ENCODE measurements around the gene UNK.

UNK gene

GRCh38 chr17:75814021-75814395 is 29.4 kb downstream of the UNK start:
- TF ChIP-seq, protein P1, sequence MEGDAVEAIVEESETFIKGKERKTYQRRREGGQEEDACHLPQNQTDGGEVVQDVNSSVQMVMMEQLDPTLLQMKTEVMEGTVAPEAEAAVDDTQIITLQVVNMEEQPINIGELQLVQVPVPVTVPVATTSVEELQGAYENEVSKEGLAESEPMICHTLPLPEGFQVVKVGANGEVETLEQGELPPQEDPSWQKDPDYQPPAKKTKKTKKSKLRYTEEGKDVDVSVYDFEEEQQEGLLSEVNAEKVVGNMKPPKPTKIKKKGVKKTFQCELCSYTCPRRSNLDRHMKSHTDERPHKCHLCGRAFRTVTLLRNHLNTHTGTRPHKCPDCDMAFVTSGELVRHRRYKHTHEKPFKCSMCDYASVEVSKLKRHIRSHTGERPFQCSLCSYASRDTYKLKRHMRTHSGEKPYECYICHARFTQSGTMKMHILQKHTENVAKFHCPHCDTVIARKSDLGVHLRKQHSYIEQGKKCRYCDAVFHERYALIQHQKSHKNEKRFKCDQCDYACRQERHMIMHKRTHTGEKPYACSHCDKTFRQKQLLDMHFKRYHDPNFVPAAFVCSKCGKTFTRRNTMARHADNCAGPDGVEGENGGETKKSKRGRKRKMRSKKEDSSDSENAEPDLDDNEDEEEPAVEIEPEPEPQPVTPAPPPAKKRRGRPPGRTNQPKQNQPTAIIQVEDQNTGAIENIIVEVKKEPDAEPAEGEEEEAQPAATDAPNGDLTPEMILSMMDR (IDR thresholded peaks at IDR 0.05; ENCODE audit: low read depth, low read length): no peak
- Histone ChIP-seq H3K4me3 (ENCODE audit: low read depth, low read length) (no peak overlapping the region), H3K27me3 (ENCODE audit: insufficient read depth, low read depth, severe bottlenecking) (no peaks in the 10 kb centered on the region), H3K27ac (no peak overlapping the region), H3K36me3 (peaks cover 94% of the 10 kb centered on the region), H3K9me3 (ENCODE audit: severe bottlenecking) (no peaks in the 10 kb centered on the region)
- no peak for DNase-seq

DNA sequence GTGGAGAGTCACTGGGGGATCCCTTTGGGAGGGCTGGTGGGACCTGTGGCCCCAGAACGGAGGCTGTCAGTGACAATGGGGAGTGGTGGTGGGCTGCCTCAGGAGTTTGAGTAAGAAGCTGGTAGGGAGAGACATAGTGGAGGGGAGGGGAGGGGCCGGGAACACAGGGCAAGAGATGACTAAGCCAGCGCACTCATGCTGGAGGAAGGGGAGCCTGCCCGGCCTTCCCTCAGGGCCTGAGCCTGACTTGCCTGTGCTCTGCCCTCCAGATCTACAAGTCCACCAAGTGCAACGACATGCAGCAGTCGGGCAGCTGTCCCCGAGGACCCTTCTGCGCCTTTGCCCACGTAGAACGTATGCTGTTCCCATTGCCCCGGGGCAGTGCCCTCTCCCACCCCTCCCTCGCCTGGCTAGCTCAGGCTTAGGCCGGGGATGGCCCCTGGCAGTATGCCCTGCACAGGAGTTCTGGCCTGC is 30.3 kb downstream of the UNK start:
- TF ChIP-seq, protein P1 (IDR thresholded peaks at IDR 0.05; ENCODE audit: low read depth, low read length): no peak
- no peak for DNase-seq
- no peak overlapping the region for H3K4me3 ChIP-seq (ENCODE audit: low read depth, low read length)
- no peak overlapping the region for H3K27ac ChIP-seq
- peaks cover 95% of the 10 kb centered on the region for H3K36me3 ChIP-seq
- H3K9me3 ChIP-seq (ENCODE audit: severe bottlenecking): no peaks in the 10 kb centered on the region
- no peaks in the 10 kb centered on the region for H3K27me3 ChIP-seq (ENCODE audit: insufficient read depth, low read depth, severe bottlenecking)

GRCh38 chr17:75815399-75815798 is 30.8 kb downstream of the UNK start:
- no peak for DNase-seq
- Histone ChIP-seq H3K27ac (no peak overlapping the region), H3K4me3 (ENCODE audit: low read depth, low read length) (no peak overlapping the region), H3K36me3 (peaks cover 95% of the 10 kb centered on the region), H3K9me3 (ENCODE audit: severe bottlenecking) (no peaks in the 10 kb centered on the region), H3K27me3 (ENCODE audit: insufficient read depth, low read depth, severe bottlenecking) (no peaks in the 10 kb centered on the region)
- TF ChIP-seq, protein P1 (IDR thresholded peaks at IDR 0.05; ENCODE audit: low read depth, low read length): no peak

GRCh38 chr17:75816693-75817092 is 32.1 kb downstream of the UNK start:
- no peaks in the 10 kb centered on the region for H3K9me3 ChIP-seq (ENCODE audit: severe bottlenecking)
- TF ChIP-seq, protein P1 (IDR thresholded peaks at IDR 0.05; ENCODE audit: low read depth, low read length): no peak
- peaks cover 95% of the 10 kb centered on the region for H3K36me3 ChIP-seq
- H3K4me3 ChIP-seq (ENCODE audit: low read depth, low read length): no peak overlapping the region
- peak; percentile 12 for DNase-seq
- H3K27me3 ChIP-seq (ENCODE audit: insufficient read depth, low read depth, severe bottlenecking): no peaks in the 10 kb centered on the region
- no peak overlapping the region for H3K27ac ChIP-seq

- TF ChIP-seq, protein P1 (IDR thresholded peaks at IDR 0.05; ENCODE audit: low read depth, low read length): no peak
Observed at GRCh38 chr17:75817571-75817970, 33.0 kb downstream of the UNK start.

DNA sequence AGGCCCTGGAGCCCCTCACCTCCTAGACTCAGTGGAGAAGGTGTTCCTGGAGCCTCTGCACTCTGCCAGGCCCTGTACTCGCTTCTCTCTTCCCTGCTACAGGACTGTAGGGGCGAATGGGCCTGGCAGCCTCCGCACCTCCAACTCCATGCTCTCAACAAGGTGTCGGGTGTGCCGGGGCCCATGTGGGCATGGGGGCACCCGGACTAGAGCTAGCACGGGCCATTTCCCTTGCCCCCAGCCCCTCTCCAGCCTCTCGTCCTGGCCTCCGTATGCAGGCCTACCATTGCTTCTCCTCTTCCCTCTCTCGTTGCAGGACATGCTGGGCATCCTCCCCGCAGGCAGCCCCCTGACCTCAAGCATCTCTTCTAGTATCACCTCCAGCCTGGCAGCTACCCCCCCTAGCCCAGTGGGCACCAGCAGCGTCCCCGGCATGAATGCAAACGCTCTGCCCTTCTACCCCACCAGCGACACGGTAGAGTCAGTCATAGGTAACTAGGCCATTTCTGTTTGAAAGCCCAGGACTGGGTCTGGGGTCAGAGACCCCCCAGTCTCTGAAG is 33.8 kb downstream of the UNK start:
- TF ChIP-seq, protein P1 (IDR thresholded peaks at IDR 0.05; ENCODE audit: low read depth, low read length): no peak
- Histone ChIP-seq H3K27ac (no peak overlapping the region), H3K27me3 (ENCODE audit: insufficient read depth, low read depth, severe bottlenecking) (no peaks in the 10 kb centered on the region), H3K36me3 (peaks cover 95% of the 10 kb centered on the region), H3K9me3 (ENCODE audit: severe bottlenecking) (no peaks in the 10 kb centered on the region), H3K4me3 (ENCODE audit: low read depth, low read length) (no peak overlapping the region)
- DNase-seq: peak; percentile 8

More at GRCh38 chr17:75817571-75817970, 33.0 kb downstream of the UNK start:
- H3K27me3 ChIP-seq (ENCODE audit: insufficient read depth, low read depth, severe bottlenecking): no peaks in the 10 kb centered on the region
- DNase-seq: no peak
- no peaks in the 10 kb centered on the region for H3K9me3 ChIP-seq (ENCODE audit: severe bottlenecking)
- no peak overlapping the region for H3K4me3 ChIP-seq (ENCODE audit: low read depth, low read length)
- peaks cover 95% of the 10 kb centered on the region for H3K36me3 ChIP-seq
- no peak overlapping the region for H3K27ac ChIP-seq

All from WERI-Rb-1 (cell line).